DND-41 (cell line): Measurements from ENCODE around the gene CALML4.

Experiments used
- EZH2 ChIP-seq: IDR thresholded peaks from 3 replicates; pipeline ENCODE4 v1.6.1; 2012; ENCODE audit warnings: borderline replicate concordance, low read depth, mild to moderate bottlenecking, moderate library complexity, low read length, inconsistent platforms; ENCODE audit not compliant: severe bottlenecking
- TF ChIP-seq, protein P1 (sequence below): IDR thresholded peaks from 2 replicates; pipeline ENCODE4 v1.5.1; 2012; ENCODE audit warnings: borderline replicate concordance, low read length, moderate library complexity, mild to moderate bottlenecking; ENCODE audit not compliant: poor library complexity, severe bottlenecking; ENCODE audit errors: extremely low read depth

DNA sequence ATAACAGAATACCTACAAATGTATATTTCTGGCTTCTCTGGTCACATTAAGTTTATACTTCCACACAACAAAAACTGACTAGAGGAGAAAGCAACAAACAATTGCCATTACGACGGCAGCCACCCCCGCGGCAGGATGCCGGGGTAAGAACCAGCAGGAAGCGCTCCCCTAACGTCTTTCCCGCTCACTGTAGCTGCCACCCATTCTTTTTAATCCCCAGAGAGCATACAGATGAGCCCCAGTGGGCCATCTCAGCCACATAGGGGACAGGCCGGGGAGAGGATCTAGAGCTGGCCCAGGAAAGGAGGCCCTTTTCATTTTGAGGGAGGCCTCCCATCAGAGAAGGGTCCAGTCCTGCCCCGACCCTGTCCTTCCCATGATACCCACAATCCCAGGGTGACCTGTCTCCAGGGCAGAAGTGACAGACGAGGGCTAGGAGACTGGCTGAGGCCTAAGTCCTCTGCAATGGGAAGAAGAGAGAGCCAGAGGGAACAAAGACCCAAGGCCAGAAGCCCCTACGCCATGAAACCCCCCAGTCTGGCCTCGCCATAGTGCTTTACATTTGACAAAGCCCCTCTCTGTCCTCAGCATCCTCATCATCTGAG is 3.6 kb upstream of the CALML4 start:
- TF ChIP-seq, protein P1, sequence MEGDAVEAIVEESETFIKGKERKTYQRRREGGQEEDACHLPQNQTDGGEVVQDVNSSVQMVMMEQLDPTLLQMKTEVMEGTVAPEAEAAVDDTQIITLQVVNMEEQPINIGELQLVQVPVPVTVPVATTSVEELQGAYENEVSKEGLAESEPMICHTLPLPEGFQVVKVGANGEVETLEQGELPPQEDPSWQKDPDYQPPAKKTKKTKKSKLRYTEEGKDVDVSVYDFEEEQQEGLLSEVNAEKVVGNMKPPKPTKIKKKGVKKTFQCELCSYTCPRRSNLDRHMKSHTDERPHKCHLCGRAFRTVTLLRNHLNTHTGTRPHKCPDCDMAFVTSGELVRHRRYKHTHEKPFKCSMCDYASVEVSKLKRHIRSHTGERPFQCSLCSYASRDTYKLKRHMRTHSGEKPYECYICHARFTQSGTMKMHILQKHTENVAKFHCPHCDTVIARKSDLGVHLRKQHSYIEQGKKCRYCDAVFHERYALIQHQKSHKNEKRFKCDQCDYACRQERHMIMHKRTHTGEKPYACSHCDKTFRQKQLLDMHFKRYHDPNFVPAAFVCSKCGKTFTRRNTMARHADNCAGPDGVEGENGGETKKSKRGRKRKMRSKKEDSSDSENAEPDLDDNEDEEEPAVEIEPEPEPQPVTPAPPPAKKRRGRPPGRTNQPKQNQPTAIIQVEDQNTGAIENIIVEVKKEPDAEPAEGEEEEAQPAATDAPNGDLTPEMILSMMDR: no peak
- no peak for TF ChIP-seq EZH2
